DND-41 (cell line): Measurements from ENCODE around the gene CCNA2.

Experiments used
- ATAC-seq: fragments of 200-7000 bp; cut with Tn5 transposase; 3 replicates; pipeline ENCODE4 v1.9.1; 2021; ENCODE audit warnings: low read depth; ENCODE audit not compliant: insufficient read depth
- DNase-seq: peaks from one replicate; pipeline ENCODE4 v3.0.0-alpha.2; 2020
- H2AFZ ChIP-seq: 2 replicates; pipeline ENCODE4 v1.6.0; 2012; ENCODE audit warnings: low read depth, low read length
- H3K27ac ChIP-seq: 2 replicates; pipeline ENCODE4 v1.5.1; 2012; ENCODE audit warnings: low read length, inconsistent platforms
- H3K27me3 ChIP-seq: fragments of 200-600 bp; sonication (generic); 2 replicates; pipeline ENCODE4 v1.6.0; 2012; ENCODE audit warnings: low read length, mild to moderate bottlenecking, inconsistent platforms; ENCODE audit not compliant: insufficient read depth, poor library complexity
- H3K36me3 ChIP-seq: 2 replicates; pipeline ENCODE4 v1.5.1; 2012; ENCODE audit warnings: low read length, inconsistent platforms; ENCODE audit not compliant: insufficient read depth
- H3K4me1 ChIP-seq: 2 replicates; pipeline ENCODE4 v1.5.1; 2012; ENCODE audit warnings: mild to moderate bottlenecking, low read length; ENCODE audit not compliant: insufficient read depth
- H3K4me2 ChIP-seq: 2 replicates; pipeline ENCODE4 v1.6.0; 2012; ENCODE audit warnings: mild to moderate bottlenecking, moderate library complexity, low read length, inconsistent platforms; ENCODE audit not compliant: insufficient read depth
- H3K4me3 ChIP-seq, 2 experiments: fragments of 200-600 bp in 1 of 2; shearing (Covaris generic) in 1 of 2; 2 replicates each; pipeline ENCODE4 v1.5.1; 2012 to 2016; ENCODE audit warnings: inconsistent platforms in 2 of 2, low read length in 2 of 2, mild to moderate bottlenecking in 2 of 2, low read depth in 1 of 2, moderate library complexity in 1 of 2
- H3K79me2 ChIP-seq: 2 replicates; pipeline ENCODE4 v1.6.0; 2012; ENCODE audit warnings: low read length, inconsistent platforms; ENCODE audit not compliant: insufficient read depth
- H3K9ac ChIP-seq: 2 replicates; pipeline ENCODE4 v1.6.0; 2012; ENCODE audit warnings: low read depth, mild to moderate bottlenecking, inconsistent platforms, low read length, moderate library complexity
- H3K9me3 ChIP-seq: 2 replicates; pipeline ENCODE4 v1.5.1; 2012; ENCODE audit warnings: low read length, moderate library complexity, mild to moderate bottlenecking, inconsistent platforms; ENCODE audit not compliant: insufficient read depth, severe bottlenecking
- H4K20me1 ChIP-seq: 2 replicates; pipeline ENCODE4 v1.6.0; 2012; ENCODE audit warnings: low read length; ENCODE audit not compliant: insufficient read depth
- CTCF ChIP-seq: IDR thresholded peaks from 2 replicates; pipeline ENCODE4 v1.5.1; 2012; ENCODE audit warnings: borderline replicate concordance, low read length, moderate library complexity, mild to moderate bottlenecking; ENCODE audit not compliant: poor library complexity, severe bottlenecking; ENCODE audit errors: extremely low read depth
- EZH2 ChIP-seq: IDR thresholded peaks from 3 replicates; pipeline ENCODE4 v1.6.1; 2012; ENCODE audit warnings: borderline replicate concordance, low read depth, mild to moderate bottlenecking, moderate library complexity, low read length, inconsistent platforms; ENCODE audit not compliant: severe bottlenecking

The CCNA2 gene

GRCh38 chr4:121783210-121783609 is 40.5 kb downstream of the CCNA2 start:
- H3K4me1 ChIP-seq = no peaks in the 10 kb centered on the region
- no peaks in the 10 kb centered on the region for H3K27me3 ChIP-seq
- no peak overlapping the region for H3K4me3 ChIP-seq
- H3K9ac ChIP-seq = no peak overlapping the region
- no peaks in the 10 kb centered on the region for H3K9me3 ChIP-seq
- no peaks in the 10 kb centered on the region for H4K20me1 ChIP-seq
- H2AFZ ChIP-seq = no peak overlapping the region
- DNase-seq = no peak
- no peak for TF ChIP-seq CTCF
- no peak for TF ChIP-seq EZH2
- no peak for ATAC-seq
- H3K27ac ChIP-seq = no peak overlapping the region
- H3K36me3 ChIP-seq = no peaks in the 10 kb centered on the region
- H3K79me2 ChIP-seq = no peaks in the 10 kb centered on the region
- no peak overlapping the region for H3K4me2 ChIP-seq

- ATAC-seq (no peak), DNase-seq (no peak)
- H3K9me3 ChIP-seq = no peaks in the 10 kb centered on the region
- H3K27ac ChIP-seq = no peak overlapping the region
- H3K4me1 ChIP-seq = no peaks in the 10 kb centered on the region
- H2AFZ ChIP-seq = no peak overlapping the region
- H3K4me3 ChIP-seq = no peak overlapping the region
- H3K4me2 ChIP-seq = no peak overlapping the region
- TF ChIP-seq CTCF = no peak
- no peak for TF ChIP-seq EZH2
- H3K36me3 ChIP-seq = no peaks in the 10 kb centered on the region
- no peak overlapping the region for H3K9ac ChIP-seq
- no peaks in the 10 kb centered on the region for H3K27me3 ChIP-seq
- no peaks in the 10 kb centered on the region for H4K20me1 ChIP-seq
- H3K79me2 ChIP-seq = no peaks in the 10 kb centered on the region
Observed at GRCh38 chr4:121778991-121779628, 44.6 kb downstream of the CCNA2 start.

- no peaks in the 10 kb centered on the region for H3K79me2 ChIP-seq
- no peak overlapping the region for H3K4me2 ChIP-seq
- H2AFZ ChIP-seq = no peak overlapping the region
- H3K9me3 ChIP-seq = no peaks in the 10 kb centered on the region
- peaks cover 3% of the 10 kb centered on the region; the same call in 1 of the 2 replicates for H3K4me1 ChIP-seq
- no peaks in the 10 kb centered on the region for H3K27me3 ChIP-seq
- DNase-seq = no peak
- H3K9ac ChIP-seq = no peak overlapping the region
- no peak overlapping the region for H3K4me3 ChIP-seq
- no peak for ATAC-seq
- TF ChIP-seq EZH2 (no peak), CTCF (no peak)
- no peaks in the 10 kb centered on the region for H3K36me3 ChIP-seq
- no peaks in the 10 kb centered on the region for H4K20me1 ChIP-seq
- no peak overlapping the region for H3K27ac ChIP-seq
Observed at GRCh38 chr4:121777625-121778024, 46.1 kb downstream of the CCNA2 start.
